HEK293 (cell line): ENCODE measurements around the gene GABRB2.

Experiments
- CTCF ChIA-PET: fragments of 350-600 bp; formaldehyde crosslinking; extraction: SDS; loops from one replicate; lab custom pipeline; 2021; ENCODE audit warnings: antibody characterized with exemption; lab: Yijun Ruan, JAX
- POLR2A ChIA-PET: fragments of 300-600 bp; formaldehyde crosslinking; extraction: SDS; loops from one replicate; lab custom pipeline; 2020; ENCODE audit warnings: antibody characterized with exemption, inconsistent platforms; lab: Yijun Ruan, JAX
- H3K27ac ChIP-seq: fragments of 200-500 bp; sonication (Bioruptor generic); 2 replicates; pipeline ENCODE4 v1.5.1; 2014; ENCODE audit warnings: low read depth, low read length, control low read depth, inconsistent platforms; ENCODE audit errors: extremely low read depth
- H3K36me3 ChIP-seq, 2 experiments: fragments of 200-500 bp in 1 of 2; sonication (Bioruptor generic) in 1 of 2; 1 replicate in 1 of 2; 2 replicates in 1 of 2; pipeline ENCODE4 v1.5.1; 2014 to 2017; ENCODE audit warnings: inconsistent platforms in 2 of 2, low read length in 2 of 2; ENCODE audit not compliant: control insufficient read depth in 2 of 2, insufficient read depth in 1 of 2
- H3K4me1 ChIP-seq: fragments of 200-500 bp; sonication (Bioruptor generic); 2 replicates; pipeline ENCODE4 v1.5.1; 2014; ENCODE audit warnings: mild to moderate bottlenecking, low read length, inconsistent platforms; ENCODE audit not compliant: control insufficient read depth, insufficient read depth
- H3K4me3 ChIP-seq: 2 replicates; pipeline ENCODE4 v1.5.1; 2011; ENCODE audit warnings: low read depth, mild to moderate bottlenecking, control low read depth, low read length, moderate library complexity
- H3K9me3 ChIP-seq: fragments of 200-500 bp; sonication (Bioruptor generic); 2 replicates; pipeline ENCODE4 v1.5.1; 2014; ENCODE audit warnings: low read depth, low read length, inconsistent platforms; ENCODE audit not compliant: control insufficient read depth, insufficient read depth
- HOXA7 ChIP-seq: sonication (generic); formaldehyde crosslinking; IDR thresholded peaks from 2 replicates; pipeline ENCODE4 v1.8.1; 2022; ENCODE audit warnings: missing genetic modification reagents, borderline replicate concordance
- HOXC10 ChIP-seq: sonication (generic); formaldehyde crosslinking; IDR thresholded peaks from 2 replicates; pipeline ENCODE4 v1.8.1; 2023; ENCODE audit warnings: mild to moderate bottlenecking, missing genetic modification reagents
- KLF10 ChIP-seq: fragments of 450-650 bp; IDR thresholded peaks from 2 replicates; pipeline ENCODE4 v1.5.1; 2018; ENCODE audit warnings: missing biosample characterization, mild to moderate bottlenecking, missing genetic modification characterization
- ZFP41 ChIP-seq: fragments of 450-650 bp; formaldehyde crosslinking; IDR thresholded peaks from 2 replicates; pipeline ENCODE4 v1.5.1; 2016; ENCODE audit warnings: missing biosample characterization, missing genetic modification characterization, borderline replicate concordance
- ZNF10 ChIP-seq: fragments of 450-650 bp; formaldehyde crosslinking; IDR thresholded peaks from 2 replicates; pipeline ENCODE4 v1.5.1; 2017; ENCODE audit warnings: missing biosample characterization, missing genetic modification characterization
- ZNF112 ChIP-seq: fragments of 450-650 bp; formaldehyde crosslinking; IDR thresholded peaks from 2 replicates; pipeline ENCODE4 v1.5.0; 2017; ENCODE audit warnings: missing biosample characterization, missing genetic modification characterization
- ZNF148 ChIP-seq: fragments of 450-650 bp; formaldehyde crosslinking; IDR thresholded peaks from 2 replicates; pipeline ENCODE4 v1.5.0; 2017; ENCODE audit warnings: missing biosample characterization, missing genetic modification characterization, borderline replicate concordance
- ZNF174 ChIP-seq: fragments of 450-650 bp; formaldehyde crosslinking; IDR thresholded peaks from 2 replicates; pipeline ENCODE4 v1.5.0; 2017; ENCODE audit warnings: missing biosample characterization, mild to moderate bottlenecking, missing genetic modification characterization
- ZNF221 ChIP-seq: fragments of 450-650 bp; formaldehyde crosslinking; IDR thresholded peaks from 2 replicates; pipeline ENCODE4 v1.5.1; 2017; ENCODE audit warnings: missing biosample characterization, missing genetic modification characterization, borderline replicate concordance
- ZNF223 ChIP-seq: fragments of 450-650 bp; formaldehyde crosslinking; IDR thresholded peaks from 2 replicates; pipeline ENCODE4 v1.5.1; 2016; ENCODE audit warnings: missing biosample characterization, missing genetic modification characterization
- ZNF292 ChIP-seq: fragments of 450-650 bp; formaldehyde crosslinking; IDR thresholded peaks from 2 replicates; pipeline ENCODE4 v1.5.1; 2016; ENCODE audit warnings: low read depth, missing biosample characterization, missing genetic modification characterization, borderline replicate concordance
- ZNF426 ChIP-seq: fragments of 450-650 bp; formaldehyde crosslinking; IDR thresholded peaks from 2 replicates; pipeline ENCODE4 v1.5.1; 2017; ENCODE audit warnings: missing biosample characterization, missing genetic modification characterization, mild to moderate bottlenecking, inconsistent platforms, moderate library complexity
- ZNF449 ChIP-seq: fragments of 450-650 bp; formaldehyde crosslinking; IDR thresholded peaks from 2 replicates; pipeline ENCODE4 v1.5.1; 2017; ENCODE audit warnings: missing biosample characterization, mild to moderate bottlenecking, missing genetic modification characterization, moderate library complexity
- ZNF473 ChIP-seq: fragments of 450-650 bp; formaldehyde crosslinking; IDR thresholded peaks from 2 replicates; pipeline ENCODE4 v1.5.1; 2017; ENCODE audit warnings: missing biosample characterization, missing genetic modification characterization
- ZNF626 ChIP-seq: fragments of 450-650 bp; sonication (Bioruptor Pico); formaldehyde crosslinking; IDR thresholded peaks from 2 replicates; pipeline ENCODE4 v1.5.1; 2018; ENCODE audit warnings: missing biosample characterization, missing genetic modification characterization, inconsistent platforms
- ZNF654 ChIP-seq: fragments of 450-650 bp; formaldehyde crosslinking; IDR thresholded peaks from 2 replicates; pipeline ENCODE4 v1.5.1; 2016; ENCODE audit warnings: low read depth, missing biosample characterization, missing genetic modification characterization
- ZNF777 ChIP-seq: fragments of 450-650 bp; formaldehyde crosslinking; IDR thresholded peaks from 2 replicates; pipeline ENCODE4 v1.5.1; 2017; ENCODE audit warnings: missing biosample characterization, missing genetic modification characterization, borderline replicate concordance
- TF ChIP-seq, protein P1 (sequence below): fragments of 450-650 bp; formaldehyde crosslinking; IDR thresholded peaks from 2 replicates; pipeline ENCODE4 v1.5.1; 2016; ENCODE audit warnings: missing biosample characterization, missing genetic modification characterization
- TF ChIP-seq, protein P2 (sequence below): fragments of 450-650 bp; formaldehyde crosslinking; IDR thresholded peaks from 2 replicates; pipeline ENCODE4 v1.5.1; 2017; ENCODE audit warnings: missing biosample characterization, missing genetic modification characterization
- TF ChIP-seq, protein P3 (sequence below): fragments of 450-650 bp; formaldehyde crosslinking; IDR thresholded peaks from 2 replicates; pipeline ENCODE4 v1.5.1; 2016; ENCODE audit warnings: missing biosample characterization, missing genetic modification characterization
- TF ChIP-seq, protein P4 (sequence below): fragments of 450-650 bp; formaldehyde crosslinking; IDR thresholded peaks from 2 replicates; pipeline ENCODE4 v1.5.1; 2016; ENCODE audit warnings: missing biosample characterization, missing genetic modification characterization

Gene GABRB2

DNA sequence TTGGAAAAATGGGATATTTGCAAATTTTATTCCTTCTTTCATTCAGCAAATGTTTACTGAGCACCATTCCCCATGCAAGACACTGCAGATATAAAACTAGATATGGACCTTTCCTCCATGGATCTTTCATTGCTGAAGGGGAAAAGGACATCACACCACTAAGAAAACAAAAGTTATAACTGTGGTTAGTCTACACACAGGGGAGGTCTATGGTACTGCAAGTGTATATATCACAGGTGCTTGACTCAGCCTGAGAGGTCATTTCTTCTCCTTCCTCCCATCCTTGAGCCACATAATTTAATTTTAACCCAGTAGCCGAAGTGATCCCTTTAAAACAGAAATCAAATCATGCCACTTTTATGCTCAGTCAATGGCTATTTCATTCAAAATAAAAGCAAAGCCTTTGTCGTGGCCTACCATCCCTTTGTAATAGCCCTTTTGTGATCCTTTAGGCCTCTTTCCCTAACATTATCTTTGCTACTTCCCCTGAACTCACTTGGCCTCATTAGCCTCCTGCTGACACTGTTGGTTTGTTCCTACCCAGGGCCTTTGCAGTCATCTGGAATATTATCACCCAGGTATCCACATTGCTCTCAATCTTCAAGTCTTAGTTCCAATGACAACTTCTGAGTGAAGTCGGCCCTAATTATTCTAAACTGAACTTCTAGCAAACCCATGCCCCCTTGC, 213.2 kb downstream of the GABRB2 start:
- Histone ChIP-seq H3K27ac (no peak overlapping the region), H3K36me3 (no peaks in the 10 kb centered on the region), H3K4me1 (no peaks in the 10 kb centered on the region), H3K4me3 (no peak overlapping the region), H3K9me3 (no peaks in the 10 kb centered on the region)
- ChIA-PET POLR2A (no interaction called here), CTCF (no interaction called here)
- TF ChIP-seq ZNF112 (tag by site-specific recombination) (no peak), ZNF174 (tag by site-specific recombination) (no peak), ZFP41 (tag by site-specific recombination) (no peak), HOXA7 (no peak), ZNF148 (tag by site-specific recombination) (no peak), HOXC10 (no peak), ZNF10 (tag by site-specific recombination) (no peak), ZNF223 (tag by site-specific recombination) (no peak), KLF10 (tag by site-specific recombination) (no peak), ZNF626 (no peak), ZNF654 (tag by site-specific recombination) (no peak), ZNF473 (tag by site-specific recombination) (no peak), ZNF777 (no peak)
- TF ChIP-seq, protein P1, sequence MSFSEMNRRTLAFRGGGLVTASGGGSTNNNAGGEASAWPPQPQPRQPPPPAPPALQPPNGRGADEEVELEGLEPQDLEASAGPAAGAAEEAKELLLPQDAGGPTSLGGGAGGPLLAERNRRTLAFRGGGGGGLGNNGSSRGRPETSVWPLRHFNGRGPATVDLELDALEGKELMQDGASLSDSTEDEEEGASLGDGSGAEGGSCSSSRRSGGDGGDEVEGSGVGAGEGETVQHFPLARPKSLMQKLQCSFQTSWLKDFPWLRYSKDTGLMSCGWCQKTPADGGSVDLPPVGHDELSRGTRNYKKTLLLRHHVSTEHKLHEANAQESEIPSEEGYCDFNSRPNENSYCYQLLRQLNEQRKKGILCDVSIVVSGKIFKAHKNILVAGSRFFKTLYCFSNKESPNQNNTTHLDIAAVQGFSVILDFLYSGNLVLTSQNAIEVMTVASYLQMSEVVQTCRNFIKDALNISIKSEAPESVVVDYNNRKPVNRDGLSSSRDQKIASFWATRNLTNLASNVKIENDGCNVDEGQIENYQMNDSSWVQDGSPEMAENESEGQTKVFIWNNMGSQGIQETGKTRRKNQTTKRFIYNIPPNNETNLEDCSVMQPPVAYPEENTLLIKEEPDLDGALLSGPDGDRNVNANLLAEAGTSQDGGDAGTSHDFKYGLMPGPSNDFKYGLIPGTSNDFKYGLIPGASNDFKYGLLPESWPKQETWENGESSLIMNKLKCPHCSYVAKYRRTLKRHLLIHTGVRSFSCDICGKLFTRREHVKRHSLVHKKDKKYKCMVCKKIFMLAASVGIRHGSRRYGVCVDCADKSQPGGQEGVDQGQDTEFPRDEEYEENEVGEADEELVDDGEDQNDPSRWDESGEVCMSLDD, result no peak
- TF ChIP-seq, protein P2, sequence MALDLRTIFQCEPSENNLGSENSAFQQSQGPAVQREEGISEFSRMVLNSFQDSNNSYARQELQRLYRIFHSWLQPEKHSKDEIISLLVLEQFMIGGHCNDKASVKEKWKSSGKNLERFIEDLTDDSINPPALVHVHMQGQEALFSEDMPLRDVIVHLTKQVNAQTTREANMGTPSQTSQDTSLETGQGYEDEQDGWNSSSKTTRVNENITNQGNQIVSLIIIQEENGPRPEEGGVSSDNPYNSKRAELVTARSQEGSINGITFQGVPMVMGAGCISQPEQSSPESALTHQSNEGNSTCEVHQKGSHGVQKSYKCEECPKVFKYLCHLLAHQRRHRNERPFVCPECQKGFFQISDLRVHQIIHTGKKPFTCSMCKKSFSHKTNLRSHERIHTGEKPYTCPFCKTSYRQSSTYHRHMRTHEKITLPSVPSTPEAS (tag by site-specific recombination), result no peak

- H3K27ac ChIP-seq, result no peak overlapping the region
- H3K4me3 ChIP-seq, result no peak overlapping the region
- ChIA-PET CTCF (no interaction called here), POLR2A (no interaction called here)
- no peaks in the 10 kb centered on the region for H3K9me3 ChIP-seq
- H3K36me3 ChIP-seq, result no peaks in the 10 kb centered on the region
- H3K4me1 ChIP-seq, result no peaks in the 10 kb centered on the region
- TF ChIP-seq, protein P3, sequence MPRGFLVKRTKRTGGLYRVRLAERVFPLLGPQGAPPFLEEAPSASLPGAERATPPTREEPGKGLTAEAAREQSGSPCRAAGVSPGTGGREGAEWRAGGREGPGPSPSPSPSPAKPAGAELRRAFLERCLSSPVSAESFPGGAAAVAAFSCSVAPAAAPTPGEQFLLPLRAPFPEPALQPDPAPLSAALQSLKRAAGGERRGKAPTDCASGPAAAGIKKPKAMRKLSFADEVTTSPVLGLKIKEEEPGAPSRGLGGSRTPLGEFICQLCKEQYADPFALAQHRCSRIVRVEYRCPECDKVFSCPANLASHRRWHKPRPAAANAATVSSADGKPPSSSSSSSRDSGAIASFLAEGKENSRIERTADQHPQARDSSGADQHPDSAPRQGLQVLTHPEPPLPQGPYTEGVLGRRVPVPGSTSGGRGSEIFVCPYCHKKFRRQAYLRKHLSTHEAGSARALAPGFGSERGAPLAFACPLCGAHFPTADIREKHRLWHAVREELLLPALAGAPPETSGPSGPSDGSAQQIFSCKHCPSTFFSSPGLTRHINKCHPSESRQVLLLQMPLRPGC (tag by site-specific recombination), result no peak
- TF ChIP-seq ZNF449 (tag by site-specific recombination) (no peak), ZNF221 (tag by site-specific recombination) (no peak), ZNF292 (tag by site-specific recombination) (no peak), ZNF426 (tag by site-specific recombination) (no peak)
- TF ChIP-seq, protein P4, sequence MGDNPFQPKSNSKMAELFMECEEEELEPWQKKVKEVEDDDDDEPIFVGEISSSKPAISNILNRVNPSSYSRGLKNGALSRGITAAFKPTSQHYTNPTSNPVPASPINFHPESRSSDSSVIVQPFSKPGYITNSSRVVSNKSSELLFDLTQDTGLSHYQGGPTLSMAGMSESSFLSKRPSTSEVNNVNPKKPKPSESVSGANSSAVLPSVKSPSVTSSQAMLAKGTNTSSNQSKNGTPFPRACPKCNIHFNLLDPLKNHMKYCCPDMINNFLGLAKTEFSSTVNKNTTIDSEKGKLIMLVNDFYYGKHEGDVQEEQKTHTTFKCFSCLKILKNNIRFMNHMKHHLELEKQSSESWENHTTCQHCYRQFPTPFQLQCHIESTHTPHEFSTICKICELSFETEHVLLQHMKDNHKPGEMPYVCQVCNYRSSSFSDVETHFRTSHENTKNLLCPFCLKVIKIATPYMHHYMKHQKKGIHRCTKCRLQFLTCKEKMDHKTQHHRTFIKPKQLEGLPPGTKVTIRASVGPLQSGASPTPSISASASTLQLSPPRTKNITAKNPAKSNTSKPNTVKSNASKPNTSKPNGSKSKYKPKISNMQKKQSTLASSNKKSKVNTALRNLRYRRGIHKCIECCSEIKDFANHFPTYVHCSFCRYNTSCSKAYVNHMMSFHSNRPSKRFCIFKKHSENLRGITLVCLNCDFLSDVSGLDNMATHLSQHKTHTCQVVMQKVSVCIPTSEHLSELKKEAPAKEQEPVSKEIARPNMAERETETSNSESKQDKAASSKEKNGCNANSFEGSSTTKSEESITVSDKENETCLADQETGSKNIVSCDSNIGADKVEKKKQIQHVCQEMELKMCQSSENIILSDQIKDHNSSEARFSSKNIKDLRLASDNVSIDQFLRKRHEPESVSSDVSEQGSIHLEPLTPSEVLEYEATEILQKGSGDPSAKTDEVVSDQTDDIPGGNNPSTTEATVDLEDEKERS (tag by site-specific recombination), result no peak
Observed at GRCh38 chr5:161332343-161332742, 214.2 kb downstream of the GABRB2 start.
